Activated CD8-positive, alpha-beta memory T cell treated with anti-CD3 and anti-CD28 coated beads, Interleukin-2, amount 50 U/mL, for 1 hour (primary cell): ENCODE measurements around the gene LY86.
"Not testable (repeated sequence)": the region's sequence is repeated elsewhere in the genome, so short reads cannot be mapped to it uniquely, and the experiment has no call there.

ENCODE experiments used
- DNase-seq: peaks from one replicate; pipeline ENCODE4 v3.0.0-alpha.2; 2020; ENCODE audit errors: extremely low read depth

LY86 gene

DNA sequence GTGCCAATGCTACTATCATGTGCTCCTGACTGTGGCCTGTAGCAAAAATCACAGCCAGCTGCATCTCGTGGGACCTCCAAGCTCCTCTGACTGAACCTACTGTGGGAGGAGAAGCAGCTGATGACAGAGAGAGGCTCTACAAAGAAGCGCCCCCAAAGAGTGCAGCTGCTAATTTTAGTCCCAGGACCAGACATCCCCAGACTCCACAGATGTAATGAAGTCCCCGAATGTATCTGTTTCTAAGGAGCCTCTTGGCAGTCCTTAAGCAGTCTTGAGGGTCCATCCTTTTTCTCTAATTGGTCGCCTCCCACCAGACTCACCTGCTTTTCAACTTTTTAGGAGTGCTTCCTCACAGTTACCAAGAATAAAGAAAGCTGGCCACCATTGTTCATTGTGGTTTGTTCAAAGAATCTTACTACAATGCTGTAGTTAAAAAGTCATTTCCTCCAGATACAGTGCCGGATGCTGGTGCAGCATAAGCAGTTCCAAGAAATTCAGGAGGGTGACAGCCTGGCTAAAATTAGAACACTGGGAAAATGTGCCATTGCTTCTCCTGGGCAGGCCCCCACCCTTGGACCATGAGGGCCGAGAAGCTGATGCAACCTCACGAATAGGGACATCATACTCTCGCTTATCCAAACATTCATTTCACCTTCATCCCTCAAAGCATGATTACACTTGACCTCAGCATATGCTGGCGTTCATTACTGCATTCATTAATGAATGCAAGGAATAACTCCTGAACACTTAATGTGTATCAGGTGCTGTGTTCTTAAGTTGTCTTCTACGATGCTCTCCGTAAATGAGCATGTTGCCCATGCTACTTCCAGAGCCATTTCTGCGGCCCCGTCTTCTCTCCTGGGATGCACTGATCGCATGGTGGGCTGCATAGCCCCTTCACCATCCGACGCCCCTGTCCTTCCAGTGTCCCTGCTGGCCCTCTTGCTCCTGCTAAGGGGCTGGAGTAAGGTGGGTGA, 66.4 kb downstream of the LY86 start:
- DNase-seq, result peak; percentile 17

DNA sequence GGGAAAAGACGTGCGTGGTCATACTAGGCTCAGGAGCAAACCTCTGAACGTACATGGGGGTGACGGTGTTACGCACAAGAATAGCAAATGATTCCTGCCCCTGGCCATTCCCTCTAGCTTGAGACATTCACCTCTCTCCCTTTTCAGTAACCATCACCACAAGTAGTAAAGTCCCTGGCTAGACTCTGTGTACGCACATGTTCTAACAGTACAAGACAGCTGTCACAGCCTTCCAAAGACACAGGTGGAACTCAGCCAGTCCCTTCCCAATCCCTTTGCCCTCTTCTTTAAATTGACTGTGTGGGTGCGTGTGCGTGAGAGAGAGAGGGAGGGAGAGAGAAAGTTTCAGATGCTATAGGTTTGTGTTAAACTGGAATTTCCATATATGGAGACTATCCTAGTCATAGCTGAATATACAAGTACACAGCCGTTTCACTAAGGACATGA, 67.3 kb downstream of the LY86 start:
- no peak for DNase-seq

DNA sequence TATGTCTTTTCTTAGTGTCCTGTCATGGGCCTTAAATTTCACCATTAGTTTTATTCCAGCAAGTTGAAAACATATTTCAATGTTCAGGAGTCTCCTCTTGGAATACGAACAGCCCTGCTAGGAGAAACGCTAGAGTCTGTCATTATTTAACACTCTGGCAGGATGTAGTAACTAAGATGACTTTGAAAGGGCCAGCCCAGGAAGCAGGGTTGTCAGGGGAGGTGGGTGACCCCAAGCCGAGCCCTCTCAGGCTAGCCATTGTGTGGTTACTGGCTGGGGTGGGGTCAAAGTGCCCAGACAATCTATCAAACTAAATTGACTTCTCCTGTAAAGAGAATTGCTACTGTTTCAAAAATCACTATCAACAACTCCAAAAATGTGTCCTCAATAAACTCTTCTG, 67.8 kb downstream of the LY86 start:
- no peak for DNase-seq

DNA sequence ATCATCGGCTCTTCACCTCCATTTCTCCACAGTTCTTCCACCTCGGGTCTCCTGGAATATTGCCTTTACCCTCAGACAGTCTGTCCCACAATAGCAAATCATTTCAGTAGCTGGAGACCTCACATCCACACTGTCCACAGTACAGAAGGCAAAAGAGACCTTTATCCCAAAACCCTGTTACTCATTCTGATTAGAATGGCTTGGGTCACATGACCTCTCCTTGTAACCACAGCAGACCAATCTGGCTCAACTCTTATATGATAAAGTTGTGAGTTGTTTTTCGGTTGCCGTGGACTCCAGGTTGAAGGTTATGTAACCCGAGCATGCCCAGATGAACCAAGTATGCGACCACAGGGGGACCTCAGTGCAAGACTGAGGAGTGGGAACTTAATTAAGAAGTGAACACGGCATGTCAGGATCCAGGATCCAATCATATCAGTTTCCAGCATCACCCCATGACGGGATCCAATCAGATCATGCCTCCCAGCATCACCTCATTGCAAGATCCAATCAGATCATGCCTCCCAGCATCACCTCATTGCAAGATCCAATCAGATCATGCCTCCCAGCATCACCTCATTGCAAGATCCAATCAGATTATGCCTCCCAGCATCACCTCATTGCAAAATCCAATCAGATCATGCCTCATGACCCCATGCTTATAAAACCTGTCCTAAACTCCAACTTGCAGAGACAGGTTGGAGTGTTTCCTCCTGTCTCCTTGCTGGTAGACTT, 68.7 kb downstream of the LY86 start:
- no peak for DNase-seq

DNA sequence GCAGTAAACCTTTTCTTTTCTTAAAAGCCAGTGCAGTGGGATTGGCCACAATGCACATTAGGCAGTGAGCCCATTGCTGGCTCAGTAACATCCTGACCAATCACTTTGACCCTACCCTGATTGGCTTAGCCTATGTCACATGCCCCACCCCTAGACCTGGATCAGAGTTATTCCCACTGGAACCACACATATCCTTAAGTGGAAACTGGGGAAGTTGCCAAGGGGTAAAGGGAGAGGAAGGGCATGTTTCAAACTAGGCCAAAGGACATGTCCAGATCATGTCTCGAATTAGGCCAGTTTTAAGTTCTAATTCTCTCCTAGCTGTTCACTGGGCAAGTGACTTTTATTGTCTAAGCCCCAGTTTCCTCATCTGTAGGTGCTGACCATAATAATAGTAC, 69.3 kb downstream of the LY86 start:
- no peak for DNase-seq

DNA sequence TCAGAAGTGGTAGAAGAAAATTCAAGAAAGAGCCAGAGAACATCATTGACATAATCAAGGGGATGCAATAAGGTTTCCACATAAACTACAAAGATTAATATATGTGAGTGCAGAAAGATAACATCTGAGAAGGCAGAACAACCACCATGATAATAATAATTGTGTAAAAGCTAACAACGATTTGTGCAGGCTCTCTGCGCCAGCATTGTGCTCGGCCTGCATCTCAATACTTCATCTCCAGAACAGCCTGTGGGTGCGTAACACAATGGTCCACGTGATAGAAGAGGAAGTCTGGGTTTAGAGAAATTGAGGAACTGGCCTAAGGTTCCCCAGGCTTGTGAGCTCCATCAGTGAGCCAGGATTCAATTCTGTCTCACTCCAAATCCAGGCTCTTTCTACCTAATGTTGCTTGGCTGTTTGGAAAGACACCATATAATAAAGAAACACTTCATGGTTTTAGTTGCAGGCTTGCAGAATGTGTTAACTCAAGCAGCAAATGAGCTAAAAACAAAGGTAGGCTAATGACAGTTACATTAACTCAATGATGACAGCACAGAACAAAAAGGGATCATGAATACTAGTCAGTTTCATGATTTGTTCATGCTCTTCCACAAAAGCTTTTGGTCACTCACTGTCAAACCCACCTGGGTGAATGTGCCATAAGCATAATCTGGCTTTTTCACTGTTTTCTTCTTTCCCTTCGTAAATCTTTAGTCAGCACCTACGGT, 71.2 kb downstream of the LY86 start:
- DNase-seq, result no peak

DNA sequence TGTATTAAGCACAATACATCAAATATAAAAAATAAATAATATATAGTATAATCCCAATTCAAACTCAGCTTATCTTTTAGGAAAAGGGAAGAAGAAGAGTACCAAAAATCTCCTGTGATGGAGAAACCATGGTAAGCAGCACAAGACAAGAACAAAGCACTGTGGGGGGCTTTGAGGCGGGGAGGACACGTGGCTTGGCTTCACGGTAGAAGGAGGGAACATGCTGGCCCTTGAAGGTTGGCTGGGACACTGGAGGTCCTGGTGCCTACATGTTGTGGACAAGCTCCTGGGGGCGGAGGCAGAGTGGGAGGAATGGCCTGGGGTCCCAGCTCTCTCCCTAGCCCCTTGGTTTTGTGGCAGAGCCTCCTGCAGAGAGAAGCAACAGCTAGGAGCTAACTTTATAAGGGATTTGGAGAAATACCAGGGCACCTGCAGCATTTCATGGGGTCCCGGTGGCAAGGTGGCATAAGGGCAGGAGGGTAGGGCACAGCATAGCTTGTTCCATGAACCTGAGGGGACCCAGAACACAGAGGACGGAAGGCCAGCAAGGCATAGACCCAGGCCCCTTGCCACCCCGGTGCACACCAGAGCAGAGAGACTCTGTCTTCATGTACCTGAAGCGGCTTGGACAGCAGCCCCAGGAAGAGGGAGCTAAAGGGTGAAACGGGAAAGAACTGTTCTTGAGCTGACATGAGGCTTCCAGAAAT, 72.0 kb downstream of the LY86 start:
- no peak for DNase-seq

DNA sequence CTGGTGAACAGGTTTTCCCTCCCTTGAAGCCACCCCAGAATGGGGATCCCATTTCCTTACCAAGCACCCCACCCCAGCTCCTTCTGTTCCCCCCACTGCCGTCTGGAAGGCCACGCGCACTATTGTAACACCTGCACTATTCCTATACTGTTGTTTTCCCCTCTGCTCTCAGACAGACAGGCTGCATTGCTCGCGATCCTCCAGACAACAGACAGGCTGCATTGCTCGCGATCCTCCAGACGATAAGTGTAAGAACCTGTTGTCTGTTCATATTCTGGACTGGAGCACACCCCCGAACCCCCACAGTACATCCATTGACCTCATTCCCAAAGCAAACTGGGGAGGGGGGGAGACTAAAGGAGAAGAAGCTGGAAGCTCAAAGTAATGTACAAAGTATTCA, 72.7 kb downstream of the LY86 start:
- DNase-seq, result no peak

DNA sequence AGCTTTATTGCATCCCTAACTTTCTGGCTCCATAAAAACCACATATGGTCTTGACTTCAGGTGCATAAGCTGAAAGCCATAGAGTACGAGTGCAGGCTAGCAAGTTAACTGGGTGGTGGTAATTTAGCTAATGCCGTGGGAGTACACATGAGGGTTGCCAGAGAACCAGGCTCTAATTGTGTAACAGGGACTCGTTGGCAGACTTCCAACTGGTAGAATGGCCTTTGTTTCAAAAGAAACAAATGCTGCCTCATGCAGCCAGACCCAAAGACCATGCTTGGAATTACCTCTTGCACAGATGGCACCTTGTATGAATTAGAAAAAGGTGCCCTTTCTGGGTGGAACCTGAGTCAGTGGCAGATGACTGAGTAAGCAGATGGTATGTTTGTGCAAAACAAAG, 73.2 kb downstream of the LY86 start:
- DNase-seq, result no peak

DNA sequence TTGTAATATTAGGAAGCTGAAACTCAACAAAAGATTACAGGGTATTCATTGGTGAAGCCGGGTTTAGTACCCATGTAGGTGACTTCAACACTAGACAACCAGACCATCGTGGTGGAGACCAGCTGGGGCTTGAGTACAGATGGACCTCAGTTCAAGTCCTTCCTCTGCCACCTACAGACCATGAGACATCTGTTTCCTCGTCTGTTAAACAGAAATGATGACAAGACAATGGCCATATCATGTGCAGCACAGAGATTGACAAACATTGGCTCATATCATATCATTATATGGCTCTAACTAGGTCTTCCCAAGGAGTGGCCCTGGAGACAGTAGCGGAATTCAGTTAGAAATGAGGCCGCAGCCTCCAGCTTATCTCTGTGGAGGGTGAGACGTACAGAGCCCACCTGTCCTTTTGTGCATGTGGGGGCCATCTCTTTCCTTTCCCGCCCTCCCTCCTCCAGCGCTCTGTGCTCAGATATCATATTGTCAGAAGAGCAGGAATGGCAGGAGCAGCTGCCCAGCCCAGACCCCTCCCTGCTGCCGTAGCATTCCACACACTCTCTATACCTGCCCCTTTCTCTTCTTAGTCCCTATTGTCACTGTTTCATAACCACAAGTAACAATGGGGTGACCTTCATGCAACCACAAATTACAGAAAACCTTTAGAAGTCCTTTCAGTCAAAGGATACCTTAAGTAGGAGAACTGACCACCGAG, 75.1 kb downstream of the LY86 start:
- DNase-seq, result no peak

DNA sequence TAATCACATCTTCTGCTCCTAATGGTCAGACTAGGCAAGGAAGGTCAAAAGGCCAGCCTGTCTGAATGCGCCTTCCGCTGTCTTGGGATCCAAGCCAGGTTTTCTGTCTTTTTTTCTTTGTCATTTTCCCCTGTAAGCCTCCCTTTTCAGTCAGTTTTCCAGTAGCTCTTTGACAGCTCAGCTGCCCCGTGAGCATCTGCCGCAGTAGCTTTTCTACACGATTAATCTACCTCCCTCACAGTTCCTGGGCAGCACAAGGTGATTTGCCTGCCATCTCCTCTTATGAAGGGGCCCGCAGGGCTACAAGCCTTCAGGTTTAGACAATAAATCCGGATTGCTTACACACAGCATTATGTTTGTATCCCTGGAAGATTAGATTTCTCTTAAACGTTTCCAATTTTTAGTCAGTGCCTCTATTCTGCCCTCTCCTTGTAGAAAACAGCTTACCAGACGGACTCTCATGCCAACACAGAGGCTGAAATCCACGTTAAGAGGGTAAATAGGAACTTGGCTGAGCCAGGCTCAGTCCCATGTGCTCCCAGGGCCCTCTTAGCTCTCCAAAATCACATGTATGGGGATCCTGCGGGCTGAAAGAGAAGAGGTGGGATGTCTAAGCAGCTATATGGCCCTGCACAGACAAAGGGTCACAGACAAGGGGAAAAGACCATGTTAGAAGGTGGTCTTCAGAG, 77.2 kb downstream of the LY86 start:
- DNase-seq, result no peak

DNA sequence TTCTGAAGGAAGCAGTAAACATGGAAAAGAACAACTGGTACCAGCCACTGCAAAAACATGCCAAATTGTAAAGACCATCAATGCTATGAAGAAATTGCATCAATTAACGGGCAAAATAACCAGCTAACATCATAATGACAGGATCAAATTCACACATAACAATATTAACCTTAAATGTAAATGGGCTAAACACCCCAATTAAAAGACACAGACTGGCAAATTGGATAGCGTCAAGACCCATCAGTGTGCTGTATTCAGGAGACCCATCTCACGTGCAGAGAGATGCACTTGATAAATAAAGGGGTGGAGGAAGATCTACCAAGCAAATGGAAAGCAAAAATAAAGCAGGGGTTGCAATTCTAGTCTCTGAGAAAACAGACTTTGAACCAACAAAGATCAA, 81.6 kb downstream of the LY86 start:
- DNase-seq, result not testable (repeated sequence)

DNA sequence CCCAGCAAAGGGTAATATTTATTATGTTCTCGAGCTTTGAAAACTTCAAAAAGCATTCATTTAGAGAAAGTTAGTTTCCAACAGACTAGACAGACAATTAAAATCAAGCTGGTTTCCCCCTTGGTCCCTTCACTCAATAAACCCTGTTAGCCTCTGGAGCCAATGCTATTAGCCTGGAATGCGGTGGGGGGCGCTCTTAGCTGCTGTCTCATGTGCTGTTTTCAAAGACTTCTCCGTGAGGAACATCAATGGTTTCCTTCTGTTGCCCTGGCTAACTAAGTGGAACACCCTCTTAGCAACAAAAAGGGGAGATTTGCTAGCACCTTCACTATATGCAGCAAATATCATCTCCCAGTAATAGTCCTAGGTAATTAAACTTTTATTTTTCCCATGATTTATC, 86.4 kb downstream of the LY86 start:
- DNase-seq, result no peak

DNA sequence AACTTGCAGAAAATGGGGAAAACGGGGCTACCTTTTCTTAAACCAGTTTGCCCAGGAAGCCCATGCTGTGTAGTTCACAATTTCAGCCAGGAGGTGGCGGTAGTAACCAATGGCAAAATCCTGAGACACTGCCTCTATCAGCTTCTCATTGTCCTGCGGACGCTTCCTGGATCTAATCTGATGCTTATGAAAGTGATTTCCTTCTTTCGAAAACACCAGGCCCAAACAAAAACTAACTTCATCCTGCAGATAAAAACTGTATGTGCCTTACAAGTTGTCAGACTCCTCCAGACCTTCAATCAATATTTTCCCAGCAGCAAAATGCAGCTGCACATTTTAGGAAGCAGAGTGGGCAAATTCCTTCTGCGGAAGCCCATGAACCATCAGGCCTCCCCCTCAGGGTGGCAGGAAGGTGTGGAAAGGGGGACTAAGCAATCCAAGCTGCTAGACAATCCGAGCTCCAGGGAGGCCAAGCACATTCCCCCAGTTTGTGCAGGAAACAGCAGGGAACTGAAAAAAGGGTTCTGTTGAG, 88.5 kb downstream of the LY86 start:
- DNase-seq, result peak; percentile 25

DNA sequence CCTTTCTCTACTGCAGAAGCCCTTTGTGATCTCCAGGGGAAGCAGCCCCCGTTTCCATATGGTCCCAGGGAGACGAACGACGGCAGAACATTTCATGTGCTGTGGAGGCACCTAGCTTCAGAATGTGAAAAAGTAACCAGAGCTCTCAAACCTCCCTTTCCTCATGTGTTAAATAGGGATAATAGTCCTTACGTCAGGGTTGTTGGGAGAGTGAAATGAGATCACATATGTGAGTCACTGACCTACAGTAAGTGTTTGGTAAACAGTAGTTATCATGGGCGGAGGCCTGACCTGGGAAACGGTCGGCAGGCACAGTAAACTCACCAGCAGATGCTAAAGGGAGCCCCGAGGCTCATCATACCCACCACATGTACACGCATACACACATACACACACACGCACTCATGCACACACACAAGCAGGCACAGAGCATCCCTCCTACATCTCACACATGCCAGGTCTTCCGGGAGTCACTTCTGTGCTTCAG, 89.7 kb downstream of the LY86 start:
- DNase-seq, result no peak

DNA sequence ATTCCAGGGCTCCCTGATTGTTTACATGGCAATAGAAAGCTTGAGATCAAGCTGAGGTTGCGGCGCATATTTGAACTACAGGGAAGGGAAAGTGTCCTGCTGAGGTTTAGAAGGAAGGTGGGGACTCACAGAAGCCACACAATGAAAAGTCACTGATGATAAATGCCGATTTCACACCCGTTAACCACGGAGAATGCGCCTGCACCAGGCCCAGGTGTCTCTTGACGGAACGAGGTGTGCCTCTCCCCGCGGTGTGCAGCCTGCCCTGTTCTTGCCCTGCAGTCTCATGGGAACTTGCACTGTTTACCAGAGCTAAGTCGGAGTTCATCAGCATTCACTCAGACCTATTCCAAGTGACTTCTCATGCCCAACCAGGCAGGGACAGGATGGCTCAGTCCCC, 90.3 kb downstream of the LY86 start:
- no peak for DNase-seq

DNA sequence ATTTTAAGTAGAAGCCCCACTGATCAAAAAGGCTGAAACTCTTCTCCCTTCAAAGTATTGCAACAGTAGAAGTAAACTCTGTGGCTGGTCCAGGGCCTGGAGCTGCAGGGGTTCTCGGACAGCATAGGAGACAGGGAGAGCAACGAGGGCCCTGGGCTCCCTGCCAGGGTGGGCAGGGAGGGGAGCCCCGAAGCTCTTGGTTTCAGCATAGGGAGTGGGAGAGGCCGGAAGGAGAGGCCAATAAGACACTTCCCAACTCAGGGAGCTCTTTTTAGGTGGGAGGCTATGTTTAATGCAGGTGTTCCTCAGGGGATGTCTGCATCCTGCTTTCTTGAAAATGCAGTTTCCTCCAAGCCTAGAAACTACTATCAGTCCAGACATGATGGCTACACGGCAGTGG, 91.1 kb downstream of the LY86 start:
- DNase-seq, result no peak

DNA sequence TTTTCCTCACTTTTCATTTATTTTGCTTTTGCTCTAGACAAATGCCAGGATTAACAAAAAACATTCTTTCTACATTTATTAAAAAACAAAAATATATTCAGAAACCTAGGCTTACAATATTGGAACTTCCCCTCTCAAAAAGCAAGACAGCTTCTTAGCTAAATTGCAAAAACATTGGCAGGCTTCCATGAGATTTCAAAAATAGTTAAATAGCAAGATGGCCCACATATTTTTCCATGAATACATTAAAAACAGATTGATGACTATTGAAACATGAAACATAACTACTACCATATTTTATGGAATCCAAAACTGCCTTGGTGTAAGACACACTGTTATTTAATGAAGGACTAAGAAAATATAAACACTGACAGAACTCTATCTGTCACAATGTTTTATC, 92.0 kb downstream of the LY86 start:
- no peak for DNase-seq

DNA sequence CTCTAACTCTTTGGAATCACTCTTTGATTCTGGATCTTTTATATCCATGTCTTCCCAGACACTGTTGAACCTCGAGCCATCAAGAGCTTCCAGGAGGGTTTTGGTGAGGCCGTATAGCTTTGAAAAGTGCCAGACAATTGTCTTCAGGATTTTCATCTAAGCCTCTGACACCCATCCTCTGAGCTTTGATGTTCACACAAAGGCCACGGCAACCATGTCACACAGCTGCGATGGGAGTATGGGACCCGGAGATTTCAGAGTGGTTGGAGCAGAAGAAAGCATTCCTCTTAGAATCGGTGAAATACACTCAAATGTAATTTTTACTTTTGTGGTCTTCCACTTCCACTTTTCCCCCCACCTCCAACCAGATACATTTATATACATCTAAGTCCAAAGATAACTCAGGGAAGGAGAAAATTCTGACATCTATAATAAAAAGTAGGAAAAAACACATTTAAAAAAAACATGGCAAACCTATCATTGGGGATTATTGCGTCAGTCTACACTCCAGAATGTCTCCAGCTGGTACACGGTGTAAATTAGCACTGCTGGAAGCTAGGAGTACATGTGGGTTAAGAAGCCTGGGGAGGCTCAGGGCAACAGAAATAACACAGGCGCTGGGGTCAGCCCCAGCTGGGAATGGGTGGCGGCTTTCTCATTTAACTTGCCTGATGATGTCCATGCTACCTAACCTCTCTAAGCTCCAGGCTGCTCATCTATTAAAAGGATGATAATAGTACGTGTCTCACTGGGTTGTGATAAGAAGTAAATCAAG, 92.7 kb downstream of the LY86 start:
- DNase-seq, result no peak
